HG02759 (cell line): Measurements from ENCODE around the gene KLHL25.

ENCODE experiments used
- ATAC-seq: cut with Tn5 transposase; IDR thresholded peaks from one replicate; pipeline ENCODE4 v1.9.1; 2021; ENCODE audit warnings: mild to moderate bottlenecking, moderate library complexity; ENCODE audit not compliant: unreplicated experiment

The KLHL25 gene

DNA sequence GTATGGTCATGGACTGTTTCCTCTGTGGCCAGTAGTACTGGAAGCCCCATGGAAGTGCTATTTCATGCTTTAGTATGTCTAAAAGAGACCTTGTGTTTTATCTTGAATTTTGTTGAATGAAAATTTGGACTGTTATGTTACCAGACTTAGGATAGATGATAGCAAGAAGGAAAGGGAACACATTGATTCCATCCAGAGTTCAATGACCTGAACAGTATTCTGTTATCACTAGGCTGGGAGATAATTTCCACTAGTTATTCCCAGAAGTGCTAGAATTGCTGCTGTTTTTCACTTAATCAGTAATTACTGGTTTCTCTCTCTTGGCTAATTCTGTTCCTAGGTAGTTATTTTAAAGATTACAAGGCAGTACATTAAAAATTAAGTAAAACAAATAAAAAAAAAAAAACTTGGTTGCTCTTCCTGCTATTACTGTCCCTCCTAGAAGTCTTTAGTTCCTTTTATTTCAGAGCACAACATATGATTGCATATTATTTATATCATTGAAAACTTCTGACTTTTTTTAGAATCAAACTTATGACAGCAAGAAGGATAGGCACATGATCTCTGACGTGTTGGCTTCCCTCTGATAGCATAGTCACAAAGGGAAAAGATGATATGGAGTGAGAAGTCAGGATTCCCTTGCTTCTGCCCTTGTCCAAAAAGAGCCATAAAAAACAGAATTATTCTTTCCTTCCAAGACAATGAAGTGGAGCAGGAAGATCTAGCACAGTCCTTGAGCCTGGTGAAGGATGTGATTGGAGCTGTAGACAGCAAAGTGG is 72.2 kb downstream of the KLHL25 start:
- ATAC-seq = no peak

DNA sequence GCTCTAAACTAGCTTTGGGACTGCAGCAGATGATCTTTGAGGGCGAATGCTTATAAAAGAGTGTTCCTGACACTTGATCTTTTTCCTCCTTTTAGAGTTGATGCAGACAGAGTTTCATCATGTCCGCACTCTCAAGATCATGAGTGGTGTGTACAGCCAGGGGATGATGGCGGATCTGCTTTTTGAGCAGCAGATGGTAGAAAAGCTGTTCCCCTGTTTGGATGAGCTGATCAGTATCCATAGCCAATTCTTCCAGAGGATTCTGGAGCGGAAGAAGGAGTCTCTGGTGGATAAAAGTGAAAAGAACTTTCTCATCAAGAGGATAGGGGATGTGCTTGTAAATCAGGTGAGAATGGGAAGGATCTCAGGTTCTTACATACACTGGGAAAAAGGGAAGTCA is 75.7 kb downstream of the KLHL25 start:
- ATAC-seq = no peak

- ATAC-seq = peak; percentile 77
These were observed 76.3 kb downstream of the KLHL25 start for GRCh38 chr15:85718271-85718971.

GRCh38 chr15:85717212-85717611 is 77.5 kb downstream of the KLHL25 start:
- no peak for ATAC-seq

GRCh38 chr15:85716261-85716660 is 78.5 kb downstream of the KLHL25 start:
- no peak for ATAC-seq

DNA sequence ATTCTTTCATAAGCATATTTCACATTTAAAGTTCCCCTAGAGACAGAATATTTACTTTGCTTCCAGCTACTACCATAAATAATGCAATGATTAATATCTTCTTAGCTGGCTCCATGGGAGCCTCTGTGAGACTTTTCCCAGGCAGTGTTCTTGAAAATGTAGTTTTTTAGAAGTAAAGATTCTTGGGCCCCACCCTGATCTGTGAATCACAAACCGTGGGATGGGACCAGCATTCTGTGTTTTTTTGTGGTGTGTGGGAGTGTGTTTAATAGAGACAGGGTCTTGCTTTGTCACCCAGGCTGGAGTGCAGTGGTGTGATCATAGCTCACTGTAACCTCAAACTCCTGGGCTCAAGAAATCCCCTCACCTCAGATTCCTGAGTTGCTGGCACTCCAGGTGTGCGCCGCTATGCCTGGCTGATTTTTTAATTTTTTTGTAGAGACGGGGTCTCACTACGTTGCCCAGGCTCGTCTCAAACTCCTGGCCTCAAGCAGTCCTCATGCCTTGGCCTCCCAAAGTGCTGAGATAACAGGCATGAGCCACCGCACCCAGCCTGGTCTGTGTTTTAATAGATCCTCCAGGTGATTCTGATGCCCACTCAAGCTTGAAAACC is 83.0 kb downstream of the KLHL25 start:
- no peak for ATAC-seq

- peak; percentile 75 for ATAC-seq
These were observed 84.3 kb downstream of the KLHL25 start for GRCh38 chr15:85710340-85710842.
